HK-2 (cell line): ENCODE measurements around the gene TBC1D4.
"Not testable (repeated sequence)": the region's sequence is repeated elsewhere in the genome, so short reads cannot be mapped to it uniquely, and the experiment has no call there.

Experiments used
- DNase-seq: peaks from one replicate; pipeline ENCODE4 v3.0.0-alpha.2; 2018; ENCODE audit not compliant: unreplicated experiment

TBC1D4 gene

DNA sequence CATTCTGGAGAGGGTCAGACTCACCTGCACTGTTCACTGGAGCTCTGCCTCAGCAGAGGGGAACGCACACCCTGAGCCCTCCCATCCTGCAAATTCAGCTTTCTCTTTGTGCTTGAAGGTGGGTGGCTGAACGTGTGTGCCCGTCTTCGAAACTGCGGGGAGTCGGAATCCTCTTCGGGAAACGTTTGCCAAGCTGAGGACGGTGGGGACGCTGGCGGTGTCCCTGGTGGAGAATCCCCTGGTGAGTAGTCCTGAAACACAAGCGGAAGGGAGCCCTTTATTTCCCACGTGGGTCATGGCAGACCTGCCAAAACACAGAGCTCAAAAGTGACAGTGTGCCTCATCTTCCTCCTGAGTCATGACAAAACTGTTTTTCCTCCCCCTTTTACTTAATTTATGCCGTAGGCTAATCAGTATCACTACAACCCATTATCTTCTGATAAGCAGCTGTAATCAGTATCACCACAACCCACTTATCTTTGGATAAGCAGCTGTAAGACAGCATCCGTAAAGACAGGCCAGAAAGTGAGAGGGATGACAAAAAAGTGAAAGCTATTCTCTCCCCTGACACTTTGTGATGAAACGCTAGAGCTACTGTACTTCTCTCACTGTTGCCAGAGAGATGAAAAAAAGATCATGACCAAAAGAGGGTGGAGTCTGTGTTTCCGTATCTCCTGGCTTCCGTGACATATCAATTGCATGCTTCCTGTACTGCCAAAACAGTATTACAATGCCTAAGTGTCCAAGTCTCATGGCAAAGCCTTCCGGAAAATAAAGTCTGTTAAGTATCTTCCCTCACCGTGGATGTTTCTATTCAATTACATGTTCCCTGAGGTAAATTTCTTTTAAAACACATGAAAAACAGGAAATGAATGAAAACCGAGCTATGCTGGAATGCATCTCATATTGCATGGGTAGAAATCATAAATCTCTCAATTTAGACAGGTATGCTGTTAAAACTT lies 155.5 kb downstream of the TBC1D4 start:
- no peak for DNase-seq

DNA sequence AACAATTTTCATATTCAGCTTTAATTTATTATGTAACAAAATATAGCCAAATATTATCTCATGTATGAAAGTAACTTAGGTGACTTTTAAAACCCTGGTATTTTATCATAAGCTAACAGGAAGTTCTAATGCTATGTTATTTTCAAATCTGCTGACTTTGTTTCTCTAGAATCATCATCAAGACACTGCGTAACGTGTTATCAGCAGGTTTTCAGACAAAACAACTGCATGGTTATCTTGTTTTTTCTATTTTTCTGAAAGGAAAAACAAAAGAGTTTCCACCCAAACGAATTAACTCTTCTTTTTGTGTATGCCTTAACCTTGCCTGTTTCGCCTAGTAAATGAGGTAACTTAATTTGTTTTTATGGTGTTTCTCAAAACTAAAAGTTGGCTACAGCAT lies 156.3 kb downstream of the TBC1D4 start:
- no peak for DNase-seq

DNA sequence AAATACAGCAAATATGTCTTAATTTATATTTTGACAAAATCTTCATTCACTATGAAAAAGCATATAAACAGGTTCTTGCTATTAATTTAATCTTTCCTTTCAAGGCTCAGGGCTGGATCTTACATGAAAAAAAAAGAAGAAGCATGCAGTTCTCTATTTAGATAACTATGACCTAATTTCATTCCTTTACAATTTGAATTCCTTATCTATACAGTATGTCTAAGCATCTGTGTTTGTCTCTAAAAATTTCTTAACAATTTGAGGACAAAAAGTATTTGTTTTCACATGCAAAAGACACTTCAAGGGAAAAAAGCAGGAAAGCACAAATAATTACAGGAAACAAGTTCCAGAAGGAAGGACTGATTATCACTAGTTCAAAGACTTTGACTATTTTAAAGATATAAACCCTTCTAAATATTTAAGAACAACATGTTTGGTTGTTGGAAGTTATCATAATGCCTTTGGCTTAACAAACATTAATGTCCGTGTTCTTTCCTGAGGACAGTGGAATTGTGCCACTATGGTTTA lies 157.5 kb downstream of the TBC1D4 start:
- DNase-seq, result no peak

DNA sequence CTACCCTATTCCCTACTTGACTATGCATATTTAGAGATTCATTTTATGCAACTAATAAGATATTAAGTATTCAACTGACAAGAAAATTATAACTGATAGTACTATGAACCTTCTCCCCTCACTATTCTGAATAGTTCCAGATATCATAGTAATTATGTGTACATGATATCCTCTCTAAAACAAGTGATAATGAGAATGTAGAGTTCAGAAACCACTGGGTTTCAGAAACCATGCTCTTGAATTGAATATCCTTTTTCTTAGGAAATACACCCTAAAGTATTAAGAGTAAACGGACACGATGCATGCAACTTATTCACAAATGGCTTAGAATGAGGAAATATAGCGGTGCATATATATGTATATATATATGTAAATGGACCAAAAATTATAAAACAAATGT lies 160.9 kb downstream of the TBC1D4 start:
- DNase-seq, result no peak

DNA sequence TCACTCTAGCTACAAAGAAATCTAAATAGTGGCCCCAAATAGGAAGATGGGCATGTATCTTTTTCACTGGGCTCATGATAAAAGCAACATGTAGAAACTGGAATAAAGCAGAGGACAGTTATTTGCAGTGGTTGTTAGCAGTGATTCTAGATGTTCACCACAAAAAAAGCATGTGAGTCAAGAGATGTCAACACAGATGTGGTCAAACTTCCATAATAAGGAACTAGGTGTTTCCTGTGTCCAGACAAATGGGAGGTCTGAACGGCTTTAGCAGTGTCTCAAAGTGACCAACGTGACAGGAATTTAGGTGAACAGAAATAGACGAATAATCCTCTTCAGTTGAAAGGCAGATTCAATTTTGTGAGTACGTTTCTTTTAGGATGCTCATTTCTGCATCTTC lies 162.7 kb downstream of the TBC1D4 start:
- DNase-seq, result no peak

DNA sequence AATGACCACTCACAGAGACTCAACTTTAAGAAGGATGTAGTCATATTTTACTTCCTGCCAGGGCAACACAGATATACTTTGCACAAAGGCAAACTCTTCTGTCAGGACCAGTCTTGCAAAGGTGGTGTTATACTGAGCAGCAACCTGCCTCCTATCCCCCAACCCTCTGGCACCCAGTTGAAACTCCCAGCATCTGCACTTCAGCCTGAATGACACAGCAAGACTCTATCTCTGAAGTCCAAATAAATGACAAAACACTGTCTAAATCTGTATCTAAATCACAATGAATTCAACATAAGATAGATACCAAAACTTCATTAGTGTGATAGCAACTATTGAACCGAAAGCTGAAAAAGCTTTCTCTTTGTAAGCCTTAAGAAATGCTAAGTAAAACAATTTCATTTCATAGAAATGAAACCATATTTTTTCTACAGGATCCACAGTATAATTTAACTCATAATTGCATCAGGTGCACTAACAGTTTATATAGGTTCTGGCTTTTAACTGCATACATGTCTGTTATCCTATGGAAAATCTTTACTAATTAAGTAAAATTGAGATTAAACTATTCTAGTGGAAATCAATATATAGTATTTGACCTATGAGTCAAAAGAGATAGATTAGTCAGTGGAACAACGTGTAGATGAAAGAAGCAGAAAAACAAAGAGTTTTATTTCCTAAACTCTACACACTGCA lies 163.7 kb downstream of the TBC1D4 start:
- DNase-seq, result no peak

DNA sequence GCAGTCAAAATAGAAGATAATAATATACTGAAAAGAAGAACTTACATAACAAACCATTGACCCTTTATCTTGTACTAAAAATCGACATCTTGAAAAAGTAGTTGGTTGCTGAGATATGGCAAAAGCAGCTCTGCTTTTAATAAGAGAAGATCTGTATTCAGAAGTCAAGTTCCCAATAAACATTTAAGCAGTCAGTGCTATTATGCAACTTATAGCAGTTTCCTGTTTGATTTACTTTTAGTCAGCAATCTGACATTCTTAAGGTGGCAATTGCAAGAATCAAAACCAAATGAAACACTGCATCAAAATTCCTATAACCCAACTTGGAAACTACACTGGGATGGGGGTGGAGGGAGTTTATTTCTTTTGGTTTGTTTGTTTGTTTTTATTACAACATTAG lies 165.5 kb downstream of the TBC1D4 start:
- no peak for DNase-seq

DNA sequence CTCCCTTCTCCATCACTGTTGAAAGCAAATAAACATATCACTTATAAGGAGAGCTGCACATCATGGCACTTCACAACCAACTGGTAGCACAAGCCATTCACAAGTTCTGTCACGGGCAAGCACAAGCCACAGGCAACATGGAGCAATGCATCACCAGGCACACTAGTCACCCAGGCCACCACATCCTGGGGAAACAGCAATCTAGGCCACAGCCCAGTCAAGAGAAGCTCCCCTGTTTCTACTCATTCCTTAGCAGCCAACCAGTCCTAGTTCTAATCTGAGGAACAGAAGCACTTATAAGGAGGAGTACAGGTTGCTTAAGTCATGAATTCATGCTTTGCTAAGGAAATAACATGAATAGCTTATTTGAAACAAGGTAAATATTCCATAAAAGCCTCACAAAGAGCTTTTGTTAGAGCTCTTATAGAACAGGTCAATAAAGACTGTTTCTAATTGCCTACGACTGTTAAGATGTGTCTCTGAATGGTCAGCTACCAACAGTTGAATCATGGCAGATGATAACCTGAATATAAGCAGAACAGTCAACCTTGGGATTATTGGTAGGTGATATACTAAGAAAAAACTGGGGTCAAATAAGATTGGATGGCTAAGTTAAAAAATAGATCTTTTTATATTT lies 169.0 kb downstream of the TBC1D4 start:
- no peak for DNase-seq

DNA sequence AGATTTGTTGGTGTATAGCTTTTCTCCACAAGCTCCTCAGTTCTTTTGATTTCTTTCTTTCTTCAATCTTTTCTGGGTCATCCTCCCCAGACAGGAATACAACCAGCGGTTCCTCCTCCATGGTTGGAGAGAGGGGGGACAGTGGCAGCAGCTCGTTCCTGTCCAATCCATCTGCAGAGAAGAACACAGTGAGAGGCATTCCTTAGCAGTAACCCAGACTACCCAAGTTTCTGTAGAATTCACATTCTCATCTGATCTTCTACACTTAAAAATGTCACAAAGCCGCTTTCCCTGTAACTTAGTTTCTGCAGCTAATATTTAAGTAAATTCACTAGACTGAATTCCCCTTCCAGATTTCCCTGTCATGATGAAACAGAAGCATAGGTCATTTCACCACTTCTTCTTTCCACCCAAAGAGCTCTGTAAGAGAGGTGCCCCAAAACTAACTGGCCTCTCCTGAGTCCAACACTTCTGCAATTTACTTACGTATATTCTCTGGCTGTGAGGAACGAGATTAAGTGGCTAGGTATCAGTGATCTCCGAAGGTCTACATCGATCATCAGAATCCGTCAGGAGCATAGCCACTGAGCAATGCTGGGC lies 171.9 kb downstream of the TBC1D4 start:
- DNase-seq, result no peak

DNA sequence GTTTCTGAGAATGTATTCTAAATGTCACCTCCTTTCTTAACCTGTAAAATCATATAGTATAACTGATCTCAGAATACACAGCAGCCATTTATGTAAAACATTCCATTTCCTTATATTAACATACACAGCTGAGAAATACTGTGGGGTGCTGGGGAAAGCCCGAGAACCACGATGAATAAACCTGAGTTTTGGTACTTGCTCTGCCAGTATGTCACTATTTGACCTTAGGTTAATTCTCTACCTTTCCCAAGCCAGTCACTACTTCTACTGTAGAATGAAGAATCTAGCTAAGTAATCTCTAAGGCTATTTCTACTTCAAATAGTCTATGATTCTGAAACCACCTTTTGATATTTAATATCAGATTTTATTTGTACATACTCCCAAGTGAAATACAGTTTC lies 173.7 kb downstream of the TBC1D4 start:
- DNase-seq, result no peak

DNA sequence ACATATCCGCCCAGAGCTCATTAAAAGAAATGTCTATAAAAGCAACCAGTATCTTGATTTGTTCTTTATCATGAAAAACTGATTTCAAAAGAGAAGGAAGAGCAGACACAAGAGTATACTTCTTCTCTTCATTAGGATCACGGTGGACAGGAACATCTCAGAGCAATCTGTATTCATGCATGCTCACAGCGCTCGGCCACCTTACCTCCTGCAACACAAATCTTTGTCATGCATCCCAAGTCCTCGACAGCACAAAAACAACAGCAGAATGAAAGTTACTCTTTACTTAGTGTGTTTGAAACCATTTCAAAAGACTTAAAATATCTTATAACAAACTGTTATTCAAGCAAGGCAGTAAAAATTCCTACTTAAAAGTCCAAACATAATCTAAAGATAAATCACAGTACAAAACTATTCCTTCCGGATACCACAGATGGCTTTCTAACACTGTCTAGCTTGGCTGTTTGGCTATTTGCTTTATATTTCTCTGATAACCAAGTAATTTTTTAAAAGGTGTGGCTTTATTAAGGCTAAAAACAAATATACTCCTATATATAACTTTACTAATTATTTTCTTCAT lies 174.5 kb downstream of the TBC1D4 start:
- DNase-seq, result no peak

DNA sequence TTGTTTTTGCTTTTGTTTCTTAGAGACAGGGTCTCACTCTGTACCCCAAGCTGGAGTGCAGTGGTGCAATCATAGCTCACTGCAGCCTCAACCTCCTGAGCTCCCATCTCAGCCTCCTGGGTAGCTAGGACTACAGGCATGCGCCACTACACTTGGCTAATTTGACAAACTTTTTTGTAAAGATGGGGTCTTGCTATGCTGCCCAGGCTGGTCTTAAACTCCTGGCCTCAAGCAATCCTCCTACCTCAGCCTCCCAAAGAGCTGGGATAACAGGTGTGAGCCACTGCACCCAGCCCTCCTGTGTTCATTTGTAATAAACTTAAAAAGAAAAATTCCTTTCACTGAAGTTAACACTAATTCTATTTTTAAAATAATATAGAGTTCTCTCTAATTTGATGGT lies 175.0 kb downstream of the TBC1D4 start:
- not testable (repeated sequence) for DNase-seq

DNA sequence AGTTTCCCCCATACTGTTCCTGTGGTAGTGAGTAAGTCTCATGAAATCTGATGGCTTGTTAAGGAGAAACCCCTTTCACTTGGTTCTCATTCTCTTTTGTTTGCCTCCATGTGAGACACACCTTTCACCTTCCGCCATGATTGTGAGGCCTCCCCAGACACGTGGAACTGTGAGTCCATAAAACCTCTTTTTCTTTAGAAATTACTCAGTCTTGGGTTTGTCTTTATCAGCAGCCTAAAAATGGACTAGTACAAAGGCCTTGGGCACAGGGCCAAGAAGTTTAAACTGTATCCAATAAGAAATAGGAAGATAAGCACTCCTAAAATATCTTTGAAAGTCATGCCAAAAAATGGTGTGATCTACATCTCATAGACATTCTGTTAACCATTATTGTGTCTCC lies 176.9 kb downstream of the TBC1D4 start:
- DNase-seq, result no peak

DNA sequence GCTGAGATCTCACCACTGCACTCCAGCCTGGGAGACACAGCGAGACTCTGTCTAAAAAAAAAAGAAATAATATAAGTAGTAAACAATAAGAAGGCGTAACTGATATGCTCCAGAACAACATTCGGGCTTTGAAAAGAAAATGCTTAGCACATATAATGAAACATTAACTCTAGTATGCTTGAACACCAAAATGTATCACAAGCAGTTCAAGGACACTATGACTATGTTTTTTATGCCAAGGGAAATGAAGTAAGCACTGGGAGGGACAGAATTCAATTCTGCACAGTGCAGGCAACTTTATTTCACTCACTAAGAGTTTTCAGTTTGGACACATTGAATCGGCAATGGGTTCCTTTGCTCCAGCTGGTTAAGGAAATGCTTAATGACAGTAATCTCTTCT lies 178.7 kb downstream of the TBC1D4 start:
- no peak for DNase-seq

DNA sequence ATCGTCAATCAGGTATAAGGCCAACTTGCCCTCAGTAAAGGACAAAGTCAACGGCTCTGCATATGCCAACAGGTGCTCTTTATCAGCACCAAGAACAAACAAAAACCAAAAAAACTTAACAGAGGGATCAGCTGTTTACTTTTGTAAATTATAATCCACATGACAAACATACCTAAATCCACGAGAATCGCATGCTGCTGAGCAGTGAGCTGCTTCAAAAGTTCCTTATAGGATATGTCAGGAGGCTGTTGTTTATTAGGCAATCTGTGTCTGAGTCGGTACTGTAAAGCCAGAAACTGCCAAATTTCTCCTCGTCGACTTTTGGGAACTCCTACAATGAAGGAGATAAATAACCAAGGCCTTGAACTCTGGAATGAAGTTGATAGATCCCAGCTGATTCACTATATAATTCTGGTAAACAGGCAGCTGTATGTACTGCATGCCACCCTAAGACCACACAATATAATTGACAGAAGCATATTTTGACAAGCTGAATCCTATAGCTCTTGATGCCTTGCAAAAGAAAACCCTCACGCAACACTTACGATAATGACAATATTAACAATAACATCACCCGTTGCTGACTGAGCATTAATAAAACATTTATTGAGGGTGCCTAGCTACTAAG lies 179.8 kb downstream of the TBC1D4 start:
- DNase-seq, result no peak

DNA sequence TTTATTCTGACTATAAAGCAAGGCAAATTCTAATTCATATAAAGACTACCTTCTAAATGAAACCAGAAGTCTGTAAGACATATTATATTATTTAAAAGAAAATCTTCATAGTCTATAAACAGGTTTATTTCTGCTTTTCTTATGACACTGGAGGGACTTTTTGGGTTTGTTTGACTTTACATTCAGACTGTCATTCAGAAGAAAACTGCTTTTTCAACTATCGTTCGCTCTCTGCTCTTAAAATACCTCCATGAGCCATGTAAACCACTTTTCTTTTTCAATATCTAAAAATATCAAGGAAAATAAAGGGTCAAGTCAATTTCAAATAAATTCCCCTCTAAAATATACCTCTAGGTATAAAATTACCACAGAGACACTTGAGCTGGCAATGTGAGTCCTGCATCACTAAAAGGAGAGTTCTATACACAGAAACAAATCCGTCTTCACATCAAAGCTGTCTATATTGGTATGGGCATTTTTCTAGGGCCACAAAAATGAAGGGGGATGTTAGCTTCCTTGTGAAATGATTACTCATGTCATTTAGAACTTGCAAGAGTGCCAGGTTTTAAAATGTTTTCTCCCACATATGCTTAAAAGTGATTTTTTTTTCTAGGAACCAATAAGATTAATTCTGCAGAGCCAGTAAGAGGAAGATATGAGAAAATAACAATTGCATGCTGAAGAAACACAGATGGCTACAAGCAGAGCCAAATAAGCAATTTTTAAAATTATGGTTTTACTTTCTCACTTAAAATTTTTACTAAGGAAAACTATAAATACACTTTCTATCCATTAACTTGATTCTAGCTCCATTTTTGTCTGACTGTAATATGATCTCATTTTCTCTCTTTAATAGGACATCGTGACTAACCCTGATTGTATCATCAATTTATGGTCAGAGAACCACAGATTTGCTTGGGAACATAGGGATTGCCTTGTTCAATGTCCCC lies 181.8 kb downstream of the TBC1D4 start:
- DNase-seq, result no peak

DNA sequence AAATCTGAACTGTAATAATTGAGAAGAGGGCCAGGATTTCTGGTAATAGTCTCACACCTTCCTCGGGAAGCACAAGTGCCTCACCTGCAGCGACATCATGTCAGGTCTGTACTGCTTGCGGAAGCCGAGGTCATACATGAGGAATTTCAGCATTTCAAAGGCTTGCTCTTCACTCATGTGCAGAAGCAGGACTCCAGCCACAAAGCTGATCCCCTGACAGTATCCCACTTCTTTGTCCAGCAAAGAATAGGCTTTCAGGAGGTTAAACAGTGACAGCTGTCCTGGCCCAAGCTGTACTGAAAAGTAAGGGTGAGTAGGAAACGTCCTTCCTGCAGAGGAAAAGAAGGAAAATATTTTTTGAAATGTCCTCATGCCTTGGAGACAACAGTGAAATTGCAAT lies 182.7 kb downstream of the TBC1D4 start:
- DNase-seq, result no peak

DNA sequence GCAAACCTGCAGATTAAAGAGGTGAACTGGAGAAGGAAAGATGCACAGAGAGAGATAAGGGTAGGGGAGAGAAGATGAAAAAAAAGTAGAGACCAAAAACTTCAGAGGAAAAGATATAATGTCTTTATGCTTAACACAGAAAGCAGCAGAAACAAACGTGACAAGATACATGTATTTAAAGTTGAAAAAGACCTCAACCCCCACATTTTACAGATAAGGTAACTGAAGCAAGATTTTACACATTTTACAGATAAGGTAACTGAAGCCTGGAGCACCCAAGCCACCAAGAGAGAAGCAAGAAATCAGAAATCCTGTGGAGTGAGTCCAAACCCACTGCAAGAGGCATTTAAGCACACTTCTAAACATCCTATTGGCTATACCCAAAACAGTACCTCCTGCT lies 185.3 kb downstream of the TBC1D4 start:
- no peak for DNase-seq

DNA sequence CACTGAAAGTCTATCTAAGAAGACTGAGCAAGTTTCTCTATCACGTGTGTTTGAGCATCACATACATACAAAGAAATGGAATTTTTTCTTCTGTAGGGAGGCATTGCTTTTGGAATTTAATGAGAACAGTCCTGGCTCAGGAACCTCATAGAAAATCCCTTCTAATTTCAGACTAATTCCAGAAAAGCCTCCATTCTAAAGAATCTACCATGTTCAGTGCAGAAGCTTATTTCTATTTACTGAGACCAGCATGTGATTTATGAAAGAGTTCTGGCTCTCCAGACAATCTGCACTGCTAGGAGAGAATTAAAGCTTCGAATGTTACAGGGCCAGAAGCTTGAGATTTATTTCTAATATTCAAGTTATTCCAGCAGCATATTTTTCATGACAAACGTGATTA lies 186.8 kb downstream of the TBC1D4 start:
- no peak for DNase-seq

DNA sequence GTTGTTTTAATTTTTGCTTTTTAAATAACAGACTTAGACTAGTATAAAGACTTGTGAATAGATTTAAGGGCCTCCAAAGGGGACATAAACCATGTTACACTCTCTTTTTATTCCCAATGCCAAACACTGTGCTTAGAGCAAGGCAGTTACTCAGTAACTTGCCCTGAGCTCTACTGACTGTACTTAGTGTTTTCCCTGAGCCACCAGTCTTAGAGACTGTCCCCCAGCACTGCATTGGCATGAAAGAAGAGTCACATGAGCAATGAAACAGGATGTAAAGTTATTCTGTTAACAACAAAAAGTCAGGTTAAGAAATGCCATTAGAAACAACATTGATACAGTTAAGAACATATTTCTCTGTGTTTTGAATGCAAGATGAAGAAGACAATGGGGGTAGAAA lies 187.9 kb downstream of the TBC1D4 start:
- DNase-seq, result no peak
